ENCODE data around the gene ATP2B2.

The ATP2B2 gene

DNA sequence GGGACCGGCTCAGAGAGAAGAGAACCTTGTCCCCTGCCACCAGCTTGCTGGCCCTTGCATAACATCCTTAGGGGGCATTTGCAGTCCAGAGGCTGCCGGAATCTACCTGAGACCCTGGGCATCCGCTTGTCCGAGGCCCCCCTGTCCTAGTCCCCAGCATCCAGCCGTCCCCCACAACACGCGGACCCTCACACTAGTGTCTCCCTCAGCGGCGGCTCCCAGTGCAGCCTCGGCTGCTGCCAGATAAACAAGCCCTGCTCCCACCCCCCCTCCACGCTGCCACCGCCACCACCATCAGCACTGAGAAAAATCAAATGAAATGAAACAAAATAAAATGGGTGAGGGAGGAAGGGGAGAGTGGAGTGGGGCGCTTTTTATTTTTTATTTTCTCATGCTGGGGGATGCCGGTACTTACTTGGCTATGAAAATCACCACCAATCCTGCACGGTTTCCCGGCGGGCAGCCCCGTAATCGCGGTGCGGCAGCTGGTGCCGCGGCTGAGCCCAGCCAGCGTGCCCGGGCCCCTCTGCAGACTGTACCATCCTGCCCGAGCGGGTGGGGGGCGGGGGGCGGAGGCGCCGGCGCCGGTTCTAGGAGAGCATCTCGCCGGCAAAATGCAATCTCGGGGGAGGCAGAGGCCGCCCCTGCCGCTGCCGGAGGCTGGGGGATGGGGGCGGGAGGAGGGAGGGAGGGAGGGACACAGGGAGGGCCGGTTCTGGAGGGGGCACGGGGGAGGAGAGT, at the start of gene ATP2B2:
ATP2B2 (minus strand) TSS at position 537 of the 741 bp plus-strand sequence. CDS start 56,043 bp downstream, outside the sequence.
- peak within 1 kb of the TSS; percentile 9 to 81 (median 55); a peak in 17 of 22 replicates for H3K9ac ChIP-seq
- H3K4me1 ChIP-seq = peaks cover 7 to 57% (median 44%) of the 10 kb centered on the region in 10 experiments; a peak in 19 of 20 replicates
- peak within 1 kb of the TSS; percentile 32 to 68 (median 54); a peak in 19 of 20 replicates for H3K4me3 ChIP-seq
- no peaks in the 10 kb centered on the region for H3K9me3 ChIP-seq (replicated peaks in 1 of 11)
- no peak for TF ChIP-seq Cebpa-rat (IDR thresholded peaks at IDR 0.05)
- no peaks in the 10 kb centered on the region for H3K36me3 ChIP-seq
- H3K4me2 ChIP-seq = peak within 1 kb of the TSS; percentile 78 to 100 (median 96)
- H3K27ac ChIP-seq = peak within 1 kb of the TSS in 4 of 11 experiments; percentile 48 to 64 (median 57); a peak in 7 of 22 replicates
- peaks cover 0 to 16% (median 0%) of the 10 kb centered on the region in 11 experiments; a peak in 5 of 22 replicates for H3K27me3 ChIP-seq
- H4K20me1 ChIP-seq = peaks cover 0 to 42% (median 0%) of the 10 kb centered on the region in 11 experiments; a peak in 5 of 22 replicates

DNA sequence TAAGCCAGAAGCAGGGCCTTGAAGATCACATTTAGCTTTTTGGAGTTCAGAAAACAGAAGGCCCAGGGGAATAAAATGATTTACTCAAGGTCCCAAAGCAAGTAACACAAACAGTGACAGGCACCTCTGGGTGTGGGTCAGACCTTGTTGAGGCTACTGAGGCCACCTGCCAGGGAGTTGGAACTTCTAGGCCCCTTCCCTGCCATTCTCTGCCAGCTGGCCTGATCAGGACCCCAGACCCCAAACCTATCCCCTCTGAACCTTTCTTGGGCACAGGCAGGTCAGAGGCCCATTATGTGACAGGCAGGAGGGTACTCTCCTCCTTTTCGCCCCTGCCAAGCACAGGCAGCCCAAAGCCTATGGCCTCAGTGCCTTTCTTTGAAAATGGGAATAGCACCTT, 49.4 kb upstream of the ATP2B2 start:
- Histone ChIP-seq H3K4me1 (peaks cover 68 to 92% (median 87%) of the 10 kb centered on the region in 10 experiments), H3K4me2 (peak overlapping the region in 9 of 11 experiments; percentile 64 to 93 (median 84); a peak in 13 of 22 replicates), H3K27me3 (no peaks in the 10 kb centered on the region), H3K9me3 (replicated peaks in 1 of 11) (no peaks in the 10 kb centered on the region), H3K9ac (no peak overlapping the region; a peak in 1 of 22 replicates), H4K20me1 (peaks cover 0 to 10% (median 0%) of the 10 kb centered on the region in 11 experiments; a peak in 1 of 22 replicates), H3K4me3 (no peak overlapping the region), H3K27ac (peak overlapping the region in 6 of 11 experiments; percentile 3 to 38 (median 19); a peak in 6 of 22 replicates), H3K36me3 (no peaks in the 10 kb centered on the region)
- TF ChIP-seq Cebpa-rat (IDR thresholded peaks at IDR 0.05) = no peak

GRCh38 chr3:10554236-10554611, 48.8 kb upstream of the ATP2B2 start:
- Histone ChIP-seq H3K4me3 (no peak overlapping the region), H3K4me2 (peak overlapping the region in 10 of 11 experiments; percentile 79 to 93 (median 87); a peak in 18 of 22 replicates), H3K4me1 (peaks cover 73 to 98% (median 92%) of the 10 kb centered on the region in 10 experiments), H3K27ac (peak overlapping the region in 5 of 11 experiments; percentile 5 to 76 (median 30); a peak in 6 of 22 replicates), H4K20me1 (peaks cover 0 to 10% (median 0%) of the 10 kb centered on the region in 11 experiments; a peak in 1 of 22 replicates), H3K27me3 (no peaks in the 10 kb centered on the region), H3K9me3 (replicated peaks in 1 of 11) (no peaks in the 10 kb centered on the region), H3K36me3 (no peaks in the 10 kb centered on the region), H3K9ac (no peak overlapping the region)
- TF ChIP-seq Cebpa-rat (IDR thresholded peaks at IDR 0.05) = no peak

DNA sequence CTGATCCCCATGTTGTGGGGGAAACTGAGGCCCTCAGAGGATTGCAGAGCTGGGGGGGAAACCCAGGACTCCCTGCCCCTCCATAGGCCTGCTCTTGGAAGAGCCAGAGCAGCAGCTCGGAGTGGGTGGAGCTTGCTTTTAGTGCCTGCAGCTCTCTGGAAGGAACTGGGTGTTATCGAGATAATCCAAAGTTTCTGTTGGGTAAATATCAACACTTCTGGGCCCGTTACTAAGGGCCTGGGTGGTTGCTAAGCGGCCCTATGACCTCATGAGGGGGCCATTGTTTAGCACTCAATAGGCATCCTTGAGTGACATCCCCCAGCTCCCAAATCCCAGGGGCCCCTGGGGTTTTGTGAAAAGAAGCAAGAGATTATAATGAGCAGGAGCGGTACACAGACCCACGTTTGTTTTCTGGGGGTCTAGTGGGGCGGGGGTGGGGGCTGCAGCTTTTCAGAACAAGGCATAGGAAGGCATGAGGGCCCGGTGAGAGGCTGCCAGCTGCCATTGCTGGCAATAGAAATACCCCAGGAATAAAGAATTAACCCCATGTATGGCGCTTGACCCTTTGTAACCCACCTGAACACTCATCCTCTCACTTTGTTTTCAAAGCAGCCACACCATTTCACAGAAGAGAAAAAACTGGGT, 48.3 kb upstream of the ATP2B2 start:
- no peak for TF ChIP-seq Cebpa-rat (IDR thresholded peaks at IDR 0.05)
- Histone ChIP-seq H3K4me3 (no peak overlapping the region), H3K27ac (peak overlapping the region in 9 of 11 experiments; percentile 36 to 84 (median 76); a peak in 13 of 22 replicates), H3K36me3 (no peaks in the 10 kb centered on the region), H3K9me3 (replicated peaks in 1 of 11) (no peaks in the 10 kb centered on the region), H4K20me1 (peaks cover 0 to 10% (median 0%) of the 10 kb centered on the region in 11 experiments; a peak in 1 of 22 replicates), H3K9ac (peak overlapping the region in 3 of 11 experiments; percentile 14 to 16 (median 15); a peak in 1 of 22 replicates), H3K4me2 (peak overlapping the region; percentile 79 to 93 (median 88)), H3K27me3 (no peaks in the 10 kb centered on the region), H3K4me1 (peaks cover 78 to 100% (median 97%) of the 10 kb centered on the region in 10 experiments)

DNA sequence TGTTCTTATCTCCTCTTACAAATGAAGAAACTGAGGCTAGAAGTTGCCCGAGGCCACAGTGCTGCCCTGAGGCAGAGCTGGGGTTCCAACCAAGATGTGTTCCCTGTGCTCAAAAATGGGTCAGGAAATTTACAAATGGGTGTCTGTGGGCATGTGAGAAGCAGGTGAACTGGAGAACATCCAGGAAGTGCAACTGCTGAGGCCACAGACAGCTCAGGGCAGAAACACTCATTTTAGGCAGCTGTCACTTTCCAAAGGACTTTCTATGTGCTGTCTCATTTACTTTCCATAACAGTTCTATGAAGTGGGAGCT, 47.2 kb upstream of the ATP2B2 start:
- Histone ChIP-seq H3K9ac (peak overlapping the region in 9 of 11 experiments; percentile 24 to 62 (median 52); a peak in 15 of 22 replicates), H3K9me3 (replicated peaks in 1 of 11) (no peaks in the 10 kb centered on the region), H3K4me1 (peaks cover 76 to 100% (median 99%) of the 10 kb centered on the region in 10 experiments), H3K36me3 (no peaks in the 10 kb centered on the region), H3K27ac (peak overlapping the region in 10 of 11 experiments; percentile 49 to 84 (median 76); a peak in 20 of 22 replicates), H3K4me3 (peak overlapping the region in 2 of 10 experiments; percentile 6 to 22; a peak in 1 of 20 replicates), H3K4me2 (peak overlapping the region; percentile 79 to 93 (median 88)), H3K27me3 (no peaks in the 10 kb centered on the region), H4K20me1 (peaks cover 0 to 4% (median 0%) of the 10 kb centered on the region in 11 experiments; a peak in 1 of 22 replicates)
- TF ChIP-seq Cebpa-rat (IDR thresholded peaks at IDR 0.05) = no peak

- TF ChIP-seq Cebpa-rat (IDR thresholded peaks at IDR 0.05) = peak in 9 of 11 experiments; percentile 31 to 94 (median 68); a peak in 13 of 22 replicates
- Histone ChIP-seq H3K9ac (peak overlapping the region in 10 of 11 experiments; percentile 37 to 69 (median 60); a peak in 18 of 22 replicates), H3K9me3 (replicated peaks in 1 of 11) (no peaks in the 10 kb centered on the region), H4K20me1 (peaks cover 0 to 4% (median 0%) of the 10 kb centered on the region in 11 experiments; a peak in 1 of 22 replicates), H3K4me2 (peak overlapping the region; percentile 79 to 93 (median 88)), H3K36me3 (no peaks in the 10 kb centered on the region), H3K27me3 (no peaks in the 10 kb centered on the region), H3K4me1 (peaks cover 71 to 96% (median 93%) of the 10 kb centered on the region in 10 experiments), H3K27ac (peak overlapping the region in 10 of 11 experiments; percentile 58 to 84 (median 76); a peak in 20 of 22 replicates), H3K4me3 (peak overlapping the region in 5 of 10 experiments; percentile 2 to 52 (median 29); a peak in 7 of 20 replicates)
Observed at GRCh38 chr3:10551821-10552630, 46.6 kb upstream of the ATP2B2 start.

- peak overlapping the region in 5 of 10 experiments; percentile 2 to 52 (median 29); a peak in 7 of 20 replicates for H3K4me3 ChIP-seq
- H3K4me1 ChIP-seq = peaks cover 62 to 87% (median 84%) of the 10 kb centered on the region in 10 experiments
- no peak for TF ChIP-seq Cebpa-rat (IDR thresholded peaks at IDR 0.05)
- H4K20me1 ChIP-seq = peaks cover 0 to 4% (median 0%) of the 10 kb centered on the region in 11 experiments; a peak in 1 of 22 replicates
- H3K9ac ChIP-seq = peak overlapping the region in 10 of 11 experiments; percentile 30 to 69 (median 60); a peak in 17 of 22 replicates
- no peaks in the 10 kb centered on the region for H3K27me3 ChIP-seq
- no peaks in the 10 kb centered on the region for H3K9me3 ChIP-seq (replicated peaks in 1 of 11)
- peak overlapping the region; percentile 79 to 93 (median 88) for H3K4me2 ChIP-seq
- H3K36me3 ChIP-seq = no peaks in the 10 kb centered on the region
- H3K27ac ChIP-seq = peak overlapping the region in 10 of 11 experiments; percentile 54 to 84 (median 76); a peak in 19 of 22 replicates
Observed at GRCh38 chr3:10551139-10551538, 45.8 kb upstream of the ATP2B2 start.

All from BLaER1 treated with 17β-estradiol and CSF1 and Interleukin-3, amounts not matched to agents 10 nM and 100 nM (cell line).